OCI-LY3 (cell line): ENCODE data around the gene PTGIS.

Experiments
- CTCF ChIP-seq: fragments of 200-600, 300-600 bp; sonication (generic); IDR thresholded peaks from 2 replicates; pipeline ENCODE4 v1.5.1; 2014; ENCODE audit warnings: antibody characterized with exemption, low read length, low read depth
- EZH2phosphoT487 ChIP-seq: fragments of 200-600 bp; shearing (Covaris generic); IDR thresholded peaks from 2 replicates; pipeline ENCODE4 v1.6.1; 2018; ENCODE audit warnings: antibody characterized with exemption, mixed run types, low read depth

DNA sequence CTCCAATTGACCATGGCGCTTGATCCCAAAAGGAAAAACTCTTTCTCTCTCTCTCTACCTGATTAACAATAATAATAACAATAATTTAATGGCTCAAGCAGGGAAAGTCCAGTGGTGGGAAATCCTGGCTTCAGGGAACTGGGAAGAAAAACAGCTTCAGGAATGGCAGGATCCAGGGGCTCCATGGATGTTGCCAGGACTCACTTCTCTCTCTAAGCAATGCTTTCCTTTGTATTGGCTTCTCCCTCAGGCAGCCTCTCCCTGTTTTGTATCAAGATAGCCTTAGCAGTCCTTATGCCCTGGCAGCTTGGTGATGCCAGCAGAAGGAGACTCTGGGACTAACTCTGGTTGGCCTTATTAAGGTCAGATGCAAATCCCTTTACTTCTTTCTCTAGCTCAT is 13.5 kb upstream of the PTGIS start:
- TF ChIP-seq CTCF (no peak), EZH2phosphoT487 (no peak)
